Right ventricle myocardium superior (tissue), 1 donor: ENCODE results near the gene PADI3. TPM values are rescaled to one million over a fixed set of nuclear protein-coding genes. Genes with fewer than 3 reads are reported as not detected.

Experiments
- ATAC-seq: fragments of 200-7000 bp; cut with Tn5 transposase; one replicate; pipeline ENCODE4 v1.9.1; 2020; ENCODE audit warnings: mild to moderate bottlenecking; ENCODE audit not compliant: poor library complexity
- DNase-seq: peaks from one replicate; pipeline ENCODE4 v3.0.0-alpha.2; 2020
- intact Hi-C: fragments of 100-400 bp; cut with DNase I; formaldehyde crosslinking; loops from one replicate; pipeline ENCODE4 v1.11.2; 2022
- total RNA-seq: library from RNA; stranded (reverse); fragmentation: NEBNext Ultra II Directional; extraction: Animal tissue kit (Norgen Biotek cat#: 25700); gene quantifications from one replicate; pipeline ENCODE4 v1.2.1, GENCODE V29; 2021
- donor health status: DM: no; HTN: yes; CAD: no; lungs with severe emphysema.

PADI3 gene
- total RNA-seq, 1 donor from 2014 or later, result not detected

DNA sequence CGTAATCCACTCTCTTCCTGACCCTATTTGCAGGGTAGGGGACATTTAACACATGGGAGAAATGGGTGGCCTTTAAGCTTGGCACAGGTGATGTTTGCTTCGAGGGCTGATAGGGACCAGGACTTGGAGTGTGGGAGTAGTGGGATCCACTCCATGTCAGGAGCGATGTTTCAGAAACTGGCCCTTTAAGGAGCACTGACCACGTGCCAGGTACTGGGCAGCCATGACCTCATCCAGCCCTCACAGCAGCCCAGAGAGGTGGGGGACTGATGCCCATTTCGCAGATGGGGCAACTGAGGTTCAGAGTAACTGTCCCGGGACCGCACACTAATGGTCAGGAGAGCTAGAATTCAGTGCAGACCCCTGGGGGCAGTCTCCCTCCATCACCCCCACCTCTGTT, 11.4 kb downstream of the PADI3 start:
- ATAC-seq (no peak), DNase-seq (no peak)
- intact Hi-C loops, result no loop called here

- ATAC-seq (no peak), DNase-seq (no peak)
- intact Hi-C loops, result no loop called here
These were observed 11.8 kb downstream of the PADI3 start for GRCh38 chr1:17260738-17261137.

- no peak for ATAC-seq
- no peak for DNase-seq
- intact Hi-C loops, result no loop called here
These were observed 15.0 kb downstream of the PADI3 start for GRCh38 chr1:17263936-17264335.

- DNase-seq (no peak), ATAC-seq (no peak)
- intact Hi-C loops, result no loop called here
These were observed 15.6 kb downstream of the PADI3 start for GRCh38 chr1:17264470-17264869.

DNA sequence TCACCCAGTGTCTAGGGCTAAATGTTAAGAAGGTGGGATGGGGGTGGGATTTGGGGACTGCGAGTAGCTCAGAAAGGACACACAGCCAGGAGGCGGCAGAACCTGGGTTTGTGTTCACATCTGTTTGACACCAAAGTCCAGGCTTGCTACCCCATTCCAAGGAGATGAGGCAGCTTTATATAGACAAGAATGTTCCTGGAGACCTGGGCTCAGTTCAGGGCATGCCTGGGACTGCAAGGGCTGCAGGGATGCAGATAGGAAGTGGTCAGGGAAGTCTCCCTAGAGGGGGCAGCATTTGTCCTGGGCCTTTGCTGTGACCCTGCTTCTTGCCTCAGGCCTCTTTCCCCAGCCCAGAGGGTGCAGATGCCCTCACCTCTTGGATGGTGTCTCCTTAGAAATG, 16.3 kb downstream of the PADI3 start:
- ATAC-seq, result no peak
- no peak for DNase-seq
- intact Hi-C loops, result no loop called here

GRCh38 chr1:17265950-17266349, 17.1 kb downstream of the PADI3 start:
- DNase-seq, result no peak
- intact Hi-C loops, result no loop called here
- no peak for ATAC-seq

DNA sequence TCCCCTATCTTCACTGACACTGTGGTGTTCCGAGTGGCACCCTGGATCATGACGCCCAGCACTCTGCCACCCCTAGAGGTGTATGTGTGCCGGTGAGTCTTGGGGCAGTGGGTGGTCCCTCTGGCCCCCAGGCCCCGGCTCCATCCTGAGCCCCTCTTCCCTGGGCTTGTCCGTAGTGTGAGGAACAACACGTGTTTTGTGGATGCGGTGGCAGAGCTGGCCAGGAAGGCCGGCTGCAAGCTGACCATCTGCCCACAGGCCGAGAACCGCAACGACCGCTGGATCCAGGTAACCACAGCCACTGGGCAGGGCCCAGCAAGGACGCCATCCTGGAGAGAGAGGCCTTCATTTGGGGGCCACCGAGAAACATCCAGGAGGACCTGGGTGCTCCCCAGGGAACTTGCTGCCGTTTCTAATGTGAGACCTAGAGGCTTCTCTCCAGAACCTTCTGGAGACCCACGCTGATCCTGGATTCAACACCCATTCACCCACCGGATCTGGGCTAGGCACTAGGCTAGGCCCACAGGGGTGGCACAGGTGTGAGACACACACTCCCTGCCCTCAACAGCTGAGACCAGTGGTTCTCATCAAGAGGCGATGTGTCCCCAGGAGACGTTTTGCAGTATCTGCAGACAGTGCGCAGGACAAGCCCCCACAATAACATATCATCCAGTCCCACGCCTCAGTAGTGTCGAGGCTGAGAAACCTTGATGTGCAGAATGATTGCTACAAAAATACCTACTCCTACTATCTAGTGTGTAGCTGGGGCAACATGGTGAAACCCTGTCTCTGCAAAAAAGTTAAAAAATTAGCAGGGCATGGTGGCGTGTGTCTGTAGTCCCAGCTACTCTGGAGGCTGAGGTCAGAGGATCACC, 22.2 kb downstream of the PADI3 start:
- ATAC-seq (no peak), DNase-seq (no peak)

DNA sequence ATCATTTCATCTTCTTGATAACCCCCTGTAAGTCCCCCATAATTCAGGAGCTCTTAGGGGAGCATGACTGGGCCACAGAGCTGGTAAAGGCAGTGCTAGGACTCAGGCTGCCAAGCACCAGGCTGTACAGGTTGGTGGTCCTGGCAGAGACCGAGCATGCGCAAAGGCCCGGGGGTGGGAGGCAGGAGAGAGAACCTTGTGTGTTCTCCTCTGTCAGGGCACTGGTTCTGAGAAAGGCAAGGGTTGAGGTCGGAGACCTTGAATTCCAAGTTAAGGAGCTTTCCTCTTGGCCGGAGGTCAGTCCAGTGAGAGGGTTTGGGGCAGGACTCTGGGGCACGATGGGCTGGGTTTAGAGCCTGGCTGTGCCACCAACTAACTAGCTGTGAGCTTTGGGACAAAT, 23.2 kb downstream of the PADI3 start:
- DNase-seq (no peak), ATAC-seq (no peak)
- intact Hi-C loops, result no loop called here

More for the DNA sequence above, 22.2 kb downstream of the PADI3 start:
- intact Hi-C loops, result no loop called here

DNA sequence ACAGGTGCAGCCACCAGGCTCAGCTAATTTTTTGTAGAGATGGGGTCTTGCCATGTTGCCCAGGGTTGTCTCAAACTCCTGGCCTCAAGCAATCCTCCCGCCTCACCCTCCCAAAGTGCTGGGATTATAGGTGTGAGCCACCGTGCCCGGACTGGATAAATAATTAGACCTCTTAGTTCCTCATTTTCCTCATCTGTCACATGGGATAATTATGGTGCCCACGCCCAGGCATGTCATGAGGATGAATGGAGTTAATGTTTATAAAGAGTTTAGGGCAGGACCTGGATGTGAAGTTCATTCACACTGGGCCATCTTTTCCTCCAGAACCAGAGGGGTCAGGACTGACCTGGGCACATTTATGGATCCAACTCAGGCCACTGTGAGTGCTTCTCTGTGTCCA, 23.7 kb downstream of the PADI3 start:
- no peak for DNase-seq
- intact Hi-C loops, result no loop called here
- ATAC-seq, result no peak

GRCh38 chr1:17273096-17273495, 24.2 kb downstream of the PADI3 start:
- DNase-seq (no peak), ATAC-seq (no peak)
- intact Hi-C loops, result no loop called here

- intact Hi-C loops, result no loop called here
- DNase-seq, result peak; percentile 56
- ATAC-seq, result no peak
These were observed 25.6 kb downstream of the PADI3 start for GRCh38 chr1:17274186-17275170.

GRCh38 chr1:17276568-17276967, 27.7 kb downstream of the PADI3 start:
- DNase-seq (peak; percentile 61), ATAC-seq (no peak)
- intact Hi-C loops, result no loop called here

- intact Hi-C loops, result no loop called here
- no peak for ATAC-seq
- no peak for DNase-seq
These were observed 28.7 kb downstream of the PADI3 start for GRCh38 chr1:17277511-17278159.

- DNase-seq, result no peak
- intact Hi-C loops, result no loop called here
- no peak for ATAC-seq
These were observed 30.3 kb downstream of the PADI3 start for GRCh38 chr1:17278996-17279830.

GRCh38 chr1:17280436-17280835, 31.5 kb downstream of the PADI3 start:
- DNase-seq (no peak), ATAC-seq (no peak)
- intact Hi-C loops, result no loop called here

- intact Hi-C loops, result no loop called here
- ATAC-seq (no peak), DNase-seq (no peak)
These were observed 32.0 kb downstream of the PADI3 start for GRCh38 chr1:17280894-17281293.

DNA sequence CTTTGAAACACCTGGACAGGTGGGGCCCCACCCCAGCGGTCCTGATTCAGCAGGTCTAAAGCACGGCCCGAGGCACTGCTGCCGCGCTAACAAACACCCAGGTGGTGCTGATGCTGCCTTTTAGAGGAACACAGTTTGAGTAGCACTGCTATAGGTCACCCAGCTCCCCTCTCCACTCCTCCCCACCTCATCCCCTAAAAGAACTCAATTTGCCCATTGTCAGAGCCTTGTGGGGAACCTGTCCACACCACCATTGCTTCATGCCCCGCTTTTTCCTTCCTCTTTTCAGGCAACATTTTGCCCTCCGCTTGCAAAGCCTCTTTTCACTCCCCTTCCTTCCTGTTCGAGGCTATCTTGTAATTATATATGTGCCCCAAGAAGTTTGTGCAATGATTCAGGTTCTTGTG, 32.9 kb downstream of the PADI3 start:
- ATAC-seq, result no peak
- no peak for DNase-seq
- intact Hi-C loops, result no loop called here

GRCh38 chr1:17282836-17283235, 33.9 kb downstream of the PADI3 start:
- ATAC-seq, result no peak
- intact Hi-C loops, result no loop called here
- DNase-seq, result no peak
